Fibroblast of peridontal ligament (primary cell): Measurements from ENCODE around the gene ELL.
A peak's percentile ranks its signal among the peaks of the same experiment; 100 is the strongest.

Experiments
- DNase-seq: peaks from one replicate; pipeline ENCODE4 v3.0.0-alpha.2; 2010; ENCODE audit errors: extremely low read depth

Gene ELL

DNA sequence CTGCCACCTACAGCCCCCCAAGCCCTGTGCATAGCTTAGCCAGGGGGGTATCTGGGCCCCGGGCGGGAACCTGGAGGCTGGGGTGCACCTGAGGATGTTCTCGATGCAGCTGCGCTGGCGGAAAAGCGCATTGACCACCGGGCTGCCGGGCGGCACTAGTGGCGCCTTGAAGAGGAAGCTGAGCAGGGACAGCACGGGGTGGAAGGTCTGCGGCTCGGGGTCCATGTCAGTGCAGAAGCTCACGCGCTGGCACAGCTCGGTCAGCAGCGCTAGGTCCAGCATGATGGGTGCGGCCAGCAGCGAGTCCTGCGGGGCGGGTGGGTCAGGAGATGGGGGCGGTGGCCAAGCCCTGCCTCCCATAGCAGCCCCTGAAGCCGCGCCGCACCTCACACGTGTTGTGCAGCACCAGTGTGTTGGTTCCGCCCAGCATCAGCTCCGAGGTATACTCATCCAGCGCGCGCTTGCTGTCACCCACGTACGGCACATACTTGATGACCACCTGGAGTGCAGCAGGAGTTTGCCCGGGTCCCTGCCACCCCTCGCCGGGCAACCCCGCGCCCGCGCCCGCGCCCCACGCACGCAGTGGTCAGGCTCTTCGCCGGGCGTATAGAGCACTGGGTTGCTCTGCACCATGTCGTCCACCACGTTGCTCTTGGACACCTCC lies 86.6 kb downstream of the ELL start:
- no peak for DNase-seq

DNA sequence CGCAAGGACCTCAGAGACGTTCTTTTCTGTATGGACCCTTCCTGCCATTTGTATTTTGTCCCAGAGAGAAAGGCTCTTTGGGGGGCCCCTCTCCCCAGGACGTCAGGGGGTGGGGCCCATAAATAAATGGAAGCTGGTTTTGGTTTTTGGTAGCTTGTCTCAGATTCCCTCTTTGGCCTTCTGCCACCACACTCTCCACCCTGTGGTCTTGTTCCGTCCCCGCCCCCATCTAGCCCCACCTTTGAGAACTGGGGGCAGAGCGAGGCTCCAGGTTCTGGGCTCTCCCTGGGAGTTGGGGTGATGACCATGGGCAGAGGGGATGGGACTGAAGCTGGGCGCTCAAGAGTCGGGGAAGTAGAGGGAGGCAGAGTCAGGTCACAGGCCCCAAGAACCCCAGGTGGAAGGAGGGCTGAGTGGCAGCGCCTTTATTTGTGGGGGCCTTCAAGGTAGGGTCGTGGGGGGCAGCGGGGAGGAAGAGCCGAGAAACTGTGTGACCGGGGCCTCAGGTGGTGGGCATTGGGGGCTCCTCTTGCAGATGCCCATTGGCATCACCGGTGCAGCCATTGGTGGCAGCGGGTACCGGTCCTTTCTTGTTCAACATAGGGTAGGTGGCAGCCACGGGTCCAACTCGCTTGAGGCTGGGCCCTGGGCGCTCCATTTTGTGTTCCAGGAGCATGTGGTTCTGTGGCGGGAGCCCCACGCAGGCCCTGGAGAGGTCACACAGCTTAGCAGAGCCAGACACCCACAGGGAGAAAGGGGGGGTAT lies 87.3 kb downstream of the ELL start:
- no peak for DNase-seq

DNA sequence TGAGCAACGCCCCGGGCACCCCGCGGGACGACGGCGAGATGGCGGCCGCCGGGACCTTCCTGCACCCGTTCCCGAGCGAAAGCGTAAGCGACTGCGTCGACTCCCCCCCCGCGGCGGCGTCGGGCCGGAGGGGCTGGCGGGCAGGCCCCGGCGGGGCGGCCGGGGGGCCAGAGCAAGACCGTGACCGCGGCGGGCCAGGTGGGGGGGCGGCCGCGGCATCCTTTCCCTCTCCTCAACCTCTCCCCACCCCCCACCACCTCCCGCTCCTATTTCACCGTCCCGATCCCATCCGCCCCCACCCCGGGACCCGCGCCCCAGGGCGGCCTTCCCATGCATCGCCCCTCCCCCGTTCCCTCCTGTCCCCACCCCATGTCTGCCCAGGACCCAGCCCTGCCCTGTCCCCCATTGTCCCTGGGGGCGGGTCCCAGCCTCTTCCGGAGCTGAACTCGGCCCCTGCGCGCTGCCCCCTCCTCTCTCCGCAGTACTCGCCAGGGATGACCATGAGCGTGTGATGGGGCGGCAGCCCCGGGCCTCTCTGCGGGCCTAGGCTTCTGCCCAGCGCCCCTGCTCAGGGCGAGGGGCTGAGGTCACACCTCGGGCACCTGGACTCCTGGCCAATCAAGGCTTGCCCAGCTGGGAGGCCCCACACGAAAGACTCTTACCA lies 88.0 kb downstream of the ELL start:
- DNase-seq: no peak

DNA sequence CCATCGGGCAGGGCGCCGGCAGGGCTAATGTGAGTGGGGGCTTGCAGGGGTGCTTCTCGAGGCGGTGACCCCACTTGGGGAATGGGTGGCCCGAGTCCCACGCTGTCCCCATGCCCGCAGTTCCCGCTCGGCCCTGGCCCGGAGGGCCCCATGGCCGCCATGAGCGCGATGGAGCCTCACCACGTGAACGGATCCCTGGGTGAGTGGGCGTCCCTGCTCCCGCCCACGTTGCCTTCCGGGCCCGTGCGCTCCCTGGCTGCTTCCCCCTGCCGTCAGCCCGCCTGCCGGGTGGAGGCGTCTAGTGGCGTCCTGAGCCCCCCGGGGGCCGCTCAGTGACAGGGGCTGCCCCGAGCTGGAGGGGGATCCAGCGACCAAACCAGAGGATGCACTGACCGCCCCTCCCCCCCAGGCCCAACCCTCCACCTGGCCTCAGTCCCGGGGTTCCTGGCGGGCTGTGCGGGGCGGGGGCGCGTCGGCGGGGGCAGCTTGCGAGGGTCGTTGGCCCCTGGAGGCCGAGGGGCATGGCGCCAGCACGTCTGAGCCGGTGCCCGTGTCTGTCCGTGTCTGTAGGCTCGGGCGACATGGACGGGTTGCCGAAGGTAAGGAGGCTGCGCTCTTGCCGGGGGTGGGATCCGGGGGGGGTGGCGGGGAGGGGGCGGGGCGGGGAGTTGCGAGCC lies 88.7 kb downstream of the ELL start:
- DNase-seq: no peak

DNA sequence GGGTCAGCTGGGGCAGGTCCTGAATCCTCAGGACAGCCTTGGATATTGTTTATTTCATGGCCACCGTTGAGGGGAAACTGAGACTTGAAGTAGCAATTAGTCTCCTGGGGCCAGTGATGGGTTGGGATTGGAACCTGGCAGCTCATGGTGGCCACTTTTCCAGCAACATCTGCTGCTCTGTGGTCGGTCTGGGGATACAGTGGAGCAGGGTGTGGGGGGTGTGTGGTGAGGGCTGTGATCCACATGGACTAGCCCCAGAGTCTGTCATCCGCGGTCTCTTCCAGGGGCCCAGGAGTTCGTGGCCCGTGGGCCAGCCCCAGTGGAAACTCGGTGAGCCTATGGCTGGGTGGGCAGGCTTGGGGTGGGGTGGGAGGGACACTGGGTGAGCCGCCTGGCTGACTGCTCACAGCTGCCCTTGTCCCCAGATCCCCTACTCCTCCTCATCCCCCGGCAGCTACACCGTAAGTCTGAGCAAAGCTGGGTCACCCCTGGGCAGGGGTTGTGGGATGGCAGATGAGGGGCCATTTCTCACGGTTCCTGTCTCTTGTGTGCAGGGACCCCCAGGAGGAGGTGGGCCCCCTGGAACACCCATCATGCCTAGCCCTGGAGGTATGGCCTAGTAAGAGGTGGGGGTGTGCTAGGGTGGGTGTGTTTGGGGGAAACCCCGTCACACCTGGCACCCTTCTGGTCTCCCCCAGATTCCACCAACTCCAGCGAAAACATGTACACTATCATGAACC lies 89.4 kb downstream of the ELL start:
- DNase-seq: no peak

DNA sequence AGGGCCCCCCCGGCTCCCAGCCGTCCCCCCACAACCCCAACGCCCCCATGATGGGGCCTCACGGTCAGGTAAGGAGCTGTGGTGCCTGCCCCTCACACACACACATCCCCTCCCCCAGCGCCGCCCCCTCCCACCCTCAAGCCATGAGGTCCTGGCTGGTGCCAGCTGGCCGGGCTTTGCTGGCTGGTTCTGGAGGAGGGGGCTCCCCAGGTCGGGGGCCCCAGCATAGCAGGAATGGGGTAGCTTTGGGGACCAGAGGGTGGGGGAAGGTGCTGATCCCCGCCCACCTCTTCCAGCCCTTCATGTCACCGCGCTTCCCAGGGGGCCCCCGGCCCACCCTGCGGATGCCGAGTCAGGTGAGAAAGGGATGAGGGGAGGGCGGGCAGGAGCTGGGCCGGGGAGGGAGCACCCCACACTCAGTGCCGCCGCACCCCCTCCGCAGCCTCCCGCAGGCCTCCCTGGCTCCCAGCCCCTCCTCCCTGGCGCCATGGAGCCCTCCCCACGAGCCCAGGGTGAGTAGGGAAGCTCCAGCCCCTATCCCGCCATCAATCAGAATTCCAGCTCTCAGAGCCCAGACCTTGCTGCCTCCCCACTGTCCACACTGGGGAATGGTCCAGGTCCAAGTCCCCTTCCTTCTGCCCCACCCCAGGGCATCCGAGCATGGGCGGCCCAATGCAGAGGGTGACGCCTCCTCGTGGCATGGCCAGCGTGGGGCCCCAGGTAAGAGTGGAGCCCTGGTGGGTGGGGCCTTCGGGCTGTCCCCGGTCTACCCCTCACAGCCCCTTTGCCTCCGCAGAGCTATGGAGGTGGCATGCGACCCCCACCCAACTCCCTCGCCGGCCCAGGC lies 90.3 kb downstream of the ELL start:
- DNase-seq: no peak

DNA sequence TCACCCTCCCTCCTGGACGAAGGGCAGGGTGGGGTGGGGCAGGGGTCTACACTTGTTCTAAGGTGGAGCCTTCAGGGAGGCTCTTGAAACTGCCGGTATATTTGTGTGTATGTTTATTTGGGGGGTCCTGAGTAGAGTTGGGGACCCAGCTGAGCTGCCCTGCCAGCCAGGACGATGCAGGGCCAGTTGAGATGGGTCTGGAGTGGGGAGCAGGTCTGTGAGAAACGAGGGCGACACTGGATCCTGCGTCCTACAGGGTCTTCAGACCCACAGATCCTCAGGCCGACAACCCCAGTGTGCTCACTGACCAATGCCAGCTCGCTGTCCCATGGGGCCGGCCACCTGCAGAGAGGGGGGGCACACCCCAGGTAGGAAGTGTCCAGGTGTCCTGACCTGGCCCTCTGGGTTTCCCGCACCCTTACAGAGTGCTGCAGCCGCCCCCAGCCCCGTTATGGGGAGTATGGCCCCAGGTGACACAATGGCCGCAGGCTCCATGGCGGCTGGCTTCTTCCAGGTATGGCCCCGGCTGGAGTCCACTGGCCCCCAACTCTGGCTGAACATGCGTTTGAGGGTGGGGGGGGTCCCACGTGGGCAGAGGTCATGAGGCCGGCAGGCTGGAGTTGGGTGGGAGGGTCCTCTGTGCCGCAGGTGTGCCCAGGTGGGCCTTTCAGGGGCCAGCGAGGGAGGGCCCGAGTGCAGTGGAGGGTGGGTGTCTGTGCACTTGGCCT lies 91.3 kb downstream of the ELL start:
- no peak for DNase-seq

DNA sequence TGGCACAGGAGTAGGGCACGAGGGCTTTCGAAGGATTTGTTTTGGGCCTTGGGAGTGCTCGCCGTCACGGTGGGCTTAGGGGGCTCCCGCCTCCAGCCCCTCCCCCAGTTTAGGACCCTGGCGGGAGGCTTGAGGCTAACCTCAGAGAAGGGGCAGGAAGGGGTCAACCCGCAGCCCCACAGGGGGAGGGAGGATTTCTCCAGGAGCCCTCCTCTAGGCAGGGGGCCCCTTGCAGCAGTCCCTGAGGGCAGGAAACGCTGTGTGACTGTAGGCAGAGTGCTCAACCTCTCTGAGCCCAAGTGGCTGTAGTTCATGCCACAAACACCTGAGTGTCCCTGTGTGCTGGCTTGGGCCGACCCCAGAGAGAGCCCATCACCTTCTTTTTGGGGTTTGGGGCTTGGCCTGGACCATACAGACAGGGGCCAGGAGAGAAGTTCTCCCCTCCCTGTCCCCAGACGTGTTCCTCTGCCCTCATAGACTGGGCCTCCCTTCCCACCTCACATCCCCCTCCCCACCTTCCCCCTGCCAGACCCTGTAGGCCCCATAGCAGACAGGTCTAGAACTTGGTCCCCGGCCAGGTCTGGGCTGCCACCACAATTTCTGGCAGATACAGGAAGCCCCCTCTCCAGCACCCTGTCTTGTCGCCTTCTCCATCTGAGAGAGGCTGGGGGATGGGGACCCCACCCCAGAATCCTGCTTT lies 92.0 kb downstream of the ELL start:
- DNase-seq: no peak

DNA sequence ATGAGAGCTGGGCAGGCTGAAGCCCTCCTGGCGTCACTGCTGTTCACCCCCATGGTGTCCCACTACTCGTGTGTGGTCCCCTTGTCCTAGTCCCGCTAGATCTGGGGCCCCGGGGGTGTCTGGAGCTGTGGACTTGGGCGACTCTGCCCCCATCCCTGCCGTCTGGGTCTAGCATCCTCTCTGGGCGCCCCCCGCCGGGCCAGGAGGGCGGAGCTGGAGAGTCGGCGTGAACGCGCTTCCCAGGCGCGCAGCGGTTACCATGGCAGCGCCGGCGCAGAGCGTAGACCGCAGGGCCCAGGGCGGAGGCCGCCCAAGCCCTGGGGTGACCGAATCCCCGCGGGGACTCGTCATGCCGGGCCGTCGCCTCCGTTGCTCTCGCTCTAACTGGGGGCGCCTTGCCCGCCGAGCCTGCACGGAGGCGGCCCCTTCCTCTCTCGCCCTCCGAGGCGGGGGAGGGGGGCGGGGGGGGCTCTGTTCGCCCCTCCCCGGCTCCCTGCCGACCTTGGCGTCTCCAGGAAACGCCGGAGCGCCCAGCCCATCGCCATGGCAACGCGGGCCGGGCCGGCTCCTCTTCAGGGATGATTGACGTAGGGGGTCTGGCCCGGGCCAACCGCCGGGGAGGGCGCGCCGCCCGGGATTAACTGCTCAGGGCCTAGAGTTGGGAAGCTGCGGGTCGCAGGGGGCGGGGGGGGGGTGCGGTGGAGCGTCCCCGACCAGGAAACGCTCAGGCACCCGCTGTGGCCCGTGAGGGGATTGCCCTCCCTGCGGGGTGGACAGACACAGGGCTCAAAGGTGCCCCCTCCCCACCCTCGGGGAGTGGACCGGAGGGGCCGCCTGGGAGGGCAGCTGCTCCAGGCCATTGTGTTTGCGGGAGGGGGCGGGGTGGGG lies 92.8 kb downstream of the ELL start:
- peak; percentile 68 for DNase-seq

DNA sequence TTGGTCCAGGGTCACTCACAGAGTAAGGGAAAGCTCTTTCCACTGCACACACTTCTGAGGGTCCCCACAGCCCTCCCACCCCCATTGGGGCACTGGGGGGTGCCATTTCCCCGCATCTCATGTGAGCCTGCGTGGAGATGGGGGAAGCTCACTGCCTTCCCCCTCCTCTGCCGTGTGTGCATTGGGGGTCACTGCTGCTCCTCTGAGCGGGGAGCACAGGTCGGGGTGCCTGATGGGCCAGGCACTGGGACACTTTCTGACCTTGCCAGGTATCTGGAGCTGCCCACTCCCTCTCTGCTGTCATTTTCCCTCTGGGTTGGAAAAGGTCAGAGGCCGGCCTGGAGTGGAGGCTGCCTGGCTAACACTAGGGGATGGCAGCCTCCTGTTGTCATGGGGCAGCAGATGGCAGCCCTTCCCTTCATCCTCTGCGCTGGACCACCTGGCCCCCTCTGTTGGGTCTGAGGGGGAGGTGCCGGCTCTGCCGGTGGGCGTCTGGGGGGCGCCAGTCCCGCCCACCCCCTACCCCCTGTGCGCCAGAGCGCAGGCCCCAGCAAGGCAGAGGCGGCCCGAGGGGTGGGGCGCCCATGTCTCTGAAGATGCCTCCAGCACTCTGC lies 93.6 kb downstream of the ELL start:
- DNase-seq: no peak

DNA sequence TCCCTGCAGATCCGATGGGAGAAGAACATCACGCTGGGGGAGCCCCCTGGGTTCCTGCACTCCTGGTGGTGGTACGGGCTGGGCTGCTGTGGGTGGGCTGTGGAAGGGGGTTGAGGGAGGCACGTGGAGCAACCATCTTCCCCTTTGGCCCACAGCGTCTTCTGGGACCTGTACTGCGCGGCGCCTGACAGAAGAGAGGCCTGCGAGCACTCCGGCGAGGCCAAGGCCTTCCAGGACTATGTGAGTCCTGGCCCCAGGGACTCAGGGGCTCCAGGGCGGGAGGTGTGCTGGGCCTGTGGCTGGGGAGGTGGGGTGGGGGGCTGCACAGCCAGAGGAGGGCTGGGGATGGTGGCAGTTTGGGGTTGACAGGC lies 94.1 kb downstream of the ELL start:
- DNase-seq: no peak

DNA sequence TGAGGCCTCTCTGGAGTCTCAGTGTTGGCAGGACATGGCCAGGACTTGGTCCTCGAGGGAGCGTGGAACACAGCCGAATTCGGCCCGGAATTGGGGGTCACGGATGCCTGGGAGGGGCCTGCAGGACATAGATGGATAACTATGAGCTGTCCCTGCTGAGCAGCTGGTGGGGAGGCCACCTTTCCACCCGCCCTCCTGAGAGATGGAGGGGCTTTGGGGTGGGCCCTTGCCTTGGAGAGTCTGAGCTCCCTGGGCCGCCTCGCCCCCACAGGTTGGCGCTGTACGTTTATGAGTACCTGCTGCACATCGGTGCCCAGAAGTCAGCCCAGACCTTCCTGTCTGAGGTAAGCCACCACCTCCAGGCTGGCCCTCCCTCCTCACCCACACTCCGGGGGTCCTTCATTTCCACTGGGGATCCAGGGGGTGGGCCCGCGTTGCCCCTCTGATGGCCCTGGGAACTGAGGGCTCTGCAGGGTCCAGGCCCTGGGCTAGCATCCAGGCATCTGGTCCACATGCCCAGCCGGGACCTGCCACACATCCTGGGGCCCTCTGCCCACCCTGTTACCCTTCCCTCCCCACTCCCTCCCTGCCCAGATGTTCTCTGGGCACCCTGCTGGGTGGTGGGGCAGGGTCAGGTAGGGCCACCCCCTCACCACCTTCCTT lies 94.7 kb downstream of the ELL start:
- DNase-seq: no peak

DNA sequence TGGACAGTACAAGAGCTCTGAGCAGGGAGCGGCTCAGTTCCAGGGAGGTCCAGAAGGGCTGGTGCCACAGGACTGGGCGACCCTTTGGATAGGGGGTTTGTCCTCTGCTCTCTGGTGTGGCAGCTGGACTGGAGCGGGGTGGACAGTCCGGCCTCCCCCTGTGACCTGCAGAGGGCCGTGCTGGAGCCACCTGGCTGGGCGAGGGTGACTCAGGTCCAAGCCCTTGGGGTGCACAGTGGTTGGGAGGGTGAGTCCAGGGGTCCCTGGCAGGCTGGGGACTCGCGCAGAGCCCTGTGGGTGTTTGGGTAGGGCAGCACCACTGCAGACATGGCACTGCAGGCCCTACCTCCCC lies 95.5 kb downstream of the ELL start:
- no peak for DNase-seq

DNA sequence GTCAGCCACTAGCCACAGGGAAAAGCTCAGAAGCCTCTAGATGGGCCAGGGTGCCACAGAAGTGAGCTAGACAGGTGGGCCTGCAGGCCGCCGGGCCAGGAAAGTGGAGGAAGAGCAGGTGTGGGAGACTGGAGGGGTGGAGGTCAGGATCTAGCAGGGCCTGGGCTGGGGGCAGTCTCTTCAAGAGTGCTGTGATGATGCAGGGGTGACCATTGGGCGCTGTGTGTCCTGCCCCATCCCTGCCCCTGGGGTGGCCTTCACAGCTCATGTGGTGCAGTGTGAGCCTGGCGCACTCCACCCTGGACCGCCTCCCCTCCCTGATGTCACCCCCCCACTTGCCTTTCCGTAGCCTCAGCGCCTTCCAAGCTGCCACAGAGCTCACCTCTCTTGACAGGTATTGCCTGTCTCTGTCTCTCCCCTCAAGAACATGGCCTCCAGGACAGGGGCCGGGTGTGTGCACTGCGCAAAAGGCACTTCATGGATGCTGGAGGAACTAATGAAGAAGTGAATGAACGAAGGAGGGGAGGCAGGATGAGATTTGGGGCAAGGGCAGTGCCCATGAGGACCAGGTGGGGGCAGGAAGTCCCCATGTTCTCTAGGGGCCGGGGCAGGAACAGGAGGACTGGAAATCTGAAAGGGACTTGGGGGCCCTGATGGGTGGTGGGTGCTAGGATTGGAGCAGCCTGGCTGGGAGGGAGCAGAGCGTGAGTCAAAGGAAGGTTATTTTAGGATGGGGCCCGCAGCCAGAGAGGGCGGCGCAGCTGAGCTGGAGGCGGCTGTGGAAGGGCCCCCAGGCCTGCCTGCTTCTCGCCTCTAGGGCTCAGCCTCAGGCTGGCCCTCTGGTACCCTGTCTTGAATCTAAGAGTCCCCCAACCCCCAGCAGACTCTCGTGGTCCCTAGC lies 96.1 kb downstream of the ELL start:
- peak; percentile 59 for DNase-seq

DNA sequence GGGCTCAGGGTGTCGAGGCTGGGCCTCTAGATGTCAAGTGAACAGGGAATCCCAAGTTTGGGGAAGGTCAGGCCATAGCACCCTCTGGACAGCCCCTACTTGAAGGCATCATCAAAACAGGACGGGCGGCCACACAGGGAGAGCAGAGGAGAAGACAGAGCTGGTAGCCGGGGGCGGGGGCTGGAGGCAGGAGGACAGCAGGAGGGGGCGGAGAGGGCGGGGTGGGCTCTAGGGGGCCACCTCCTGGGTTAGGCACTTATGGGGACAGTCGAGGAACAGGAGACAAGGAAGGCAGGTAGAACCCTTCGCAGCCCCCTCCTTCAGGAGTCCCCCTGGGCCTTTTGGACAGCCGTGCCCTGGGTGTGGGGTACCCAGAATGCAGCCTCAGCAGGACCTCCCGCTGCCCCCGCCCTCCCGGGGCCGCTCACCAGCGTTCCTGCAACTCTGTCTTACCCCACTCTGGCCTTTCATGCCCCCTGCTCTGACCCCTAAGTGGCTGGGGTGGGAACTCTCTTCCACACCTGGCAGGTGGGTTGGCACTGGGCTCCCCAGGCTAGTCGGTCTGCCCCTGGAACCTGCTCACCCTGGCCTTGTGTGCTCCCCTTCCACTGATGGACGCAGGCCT lies 96.9 kb downstream of the ELL start:
- DNase-seq: no peak
